ENCODE data around the gene MN1. TPM values are rescaled to one million over a fixed set of nuclear protein-coding genes. Genes with fewer than 3 reads are reported as not detected.

The MN1 gene
- total RNA-seq, 1 donor: 0.86 TPM

DNA sequence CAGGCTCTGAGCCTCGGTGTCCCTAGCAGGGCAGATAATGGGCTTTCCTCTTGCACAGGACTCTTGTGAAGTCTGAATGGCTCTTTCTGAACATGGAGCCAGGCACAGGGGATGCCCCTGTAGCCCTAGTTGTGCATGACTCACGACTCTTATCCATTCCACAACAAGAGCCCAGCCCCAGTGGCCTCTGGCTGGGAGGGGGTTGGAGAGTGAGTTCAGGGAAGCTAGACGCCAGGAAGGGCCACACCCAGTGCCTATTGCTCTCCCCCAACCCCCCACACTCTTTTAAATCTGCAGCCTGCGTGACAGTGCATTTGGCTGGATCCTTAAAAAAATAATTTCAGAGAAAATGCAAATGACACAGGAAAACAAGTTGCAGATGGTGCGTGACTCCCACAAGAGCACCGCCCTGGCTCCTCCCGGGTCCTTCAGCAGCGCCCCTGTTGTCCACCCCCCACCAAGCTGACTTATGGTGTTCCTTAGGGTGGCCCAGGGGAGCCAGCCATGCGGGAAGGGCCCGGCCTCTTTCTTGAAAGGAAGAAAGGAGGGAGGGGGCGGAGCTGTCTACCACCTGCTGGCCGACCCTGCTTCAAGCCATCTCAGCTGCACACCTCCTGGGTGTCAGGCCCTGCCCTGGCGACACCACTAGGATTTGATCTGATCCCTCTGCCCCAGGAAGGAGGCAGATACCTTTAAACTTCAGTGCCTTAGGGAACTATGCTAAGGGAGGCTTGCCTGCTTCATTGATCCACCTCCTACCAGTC, 74.7 kb downstream of the MN1 start:
- TF ChIP-seq, protein P1, sequence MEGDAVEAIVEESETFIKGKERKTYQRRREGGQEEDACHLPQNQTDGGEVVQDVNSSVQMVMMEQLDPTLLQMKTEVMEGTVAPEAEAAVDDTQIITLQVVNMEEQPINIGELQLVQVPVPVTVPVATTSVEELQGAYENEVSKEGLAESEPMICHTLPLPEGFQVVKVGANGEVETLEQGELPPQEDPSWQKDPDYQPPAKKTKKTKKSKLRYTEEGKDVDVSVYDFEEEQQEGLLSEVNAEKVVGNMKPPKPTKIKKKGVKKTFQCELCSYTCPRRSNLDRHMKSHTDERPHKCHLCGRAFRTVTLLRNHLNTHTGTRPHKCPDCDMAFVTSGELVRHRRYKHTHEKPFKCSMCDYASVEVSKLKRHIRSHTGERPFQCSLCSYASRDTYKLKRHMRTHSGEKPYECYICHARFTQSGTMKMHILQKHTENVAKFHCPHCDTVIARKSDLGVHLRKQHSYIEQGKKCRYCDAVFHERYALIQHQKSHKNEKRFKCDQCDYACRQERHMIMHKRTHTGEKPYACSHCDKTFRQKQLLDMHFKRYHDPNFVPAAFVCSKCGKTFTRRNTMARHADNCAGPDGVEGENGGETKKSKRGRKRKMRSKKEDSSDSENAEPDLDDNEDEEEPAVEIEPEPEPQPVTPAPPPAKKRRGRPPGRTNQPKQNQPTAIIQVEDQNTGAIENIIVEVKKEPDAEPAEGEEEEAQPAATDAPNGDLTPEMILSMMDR (IDR thresholded peaks at IDR 0.05; ENCODE audit: insufficient read depth, low read depth, low read length): no peak
- H3K4me3 ChIP-seq (ENCODE audit: low read depth, low read length): no peak overlapping the region
- peak; percentile 79 for DNase-seq (ENCODE audit: low read depth)

DNA sequence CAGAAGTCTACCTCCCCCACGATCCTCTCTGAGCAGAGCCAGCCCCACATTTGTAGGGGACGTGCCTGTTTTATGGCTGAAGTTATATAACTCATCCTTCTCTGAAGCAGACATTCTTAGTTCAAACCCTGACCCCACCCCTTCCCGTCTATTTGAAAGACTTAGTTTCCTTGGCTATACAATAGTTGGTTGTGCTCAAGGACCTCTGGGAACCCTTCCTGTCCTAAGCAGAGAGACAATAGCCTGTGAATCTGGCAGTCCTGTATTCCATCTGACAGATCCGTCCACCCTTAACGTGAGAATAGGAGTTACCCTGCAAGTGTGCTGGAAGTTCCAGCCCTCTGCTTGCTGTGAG, 75.2 kb downstream of the MN1 start:
- TF ChIP-seq, protein P1 (IDR thresholded peaks at IDR 0.05; ENCODE audit: insufficient read depth, low read depth, low read length): no peak
- no peak overlapping the region for H3K4me3 ChIP-seq (ENCODE audit: low read depth, low read length)
- DNase-seq (ENCODE audit: low read depth): no peak

GRCh38 chr22:27725661-27726060, 75.9 kb downstream of the MN1 start:
- DNase-seq (ENCODE audit: low read depth): no peak
- H3K4me3 ChIP-seq (ENCODE audit: low read depth, low read length): no peak overlapping the region
- TF ChIP-seq, protein P1 (IDR thresholded peaks at IDR 0.05; ENCODE audit: insufficient read depth, low read depth, low read length): no peak

GRCh38 chr22:27724709-27725108, 76.8 kb downstream of the MN1 start:
- H3K4me3 ChIP-seq (ENCODE audit: low read depth, low read length): no peak overlapping the region
- TF ChIP-seq, protein P1 (IDR thresholded peaks at IDR 0.05; ENCODE audit: insufficient read depth, low read depth, low read length): no peak
- no peak for DNase-seq (ENCODE audit: low read depth)

DNA sequence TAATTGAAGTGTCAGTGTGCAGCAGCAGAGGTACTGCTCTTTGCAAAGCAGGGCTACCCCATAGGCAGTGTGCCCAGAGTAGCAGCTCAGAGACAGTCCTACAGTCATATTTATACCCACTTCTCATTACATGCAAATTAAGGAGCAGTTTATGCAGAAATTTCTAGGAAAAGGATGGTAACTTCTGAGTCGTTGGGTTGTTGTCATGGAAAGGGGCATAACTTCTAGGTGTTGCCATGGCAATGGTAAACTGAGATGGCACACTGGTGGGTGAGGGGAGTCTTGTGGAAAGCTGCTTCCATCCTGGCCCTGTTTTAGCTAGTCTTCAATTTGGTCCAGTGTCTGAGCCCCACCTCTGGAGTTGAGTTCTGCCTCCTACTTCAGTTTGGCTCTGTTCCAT, 77.4 kb downstream of the MN1 start:
- no peak for DNase-seq (ENCODE audit: low read depth)
- TF ChIP-seq, protein P1 (IDR thresholded peaks at IDR 0.05; ENCODE audit: insufficient read depth, low read depth, low read length): no peak
- no peak overlapping the region for H3K4me3 ChIP-seq (ENCODE audit: low read depth, low read length)

DNA sequence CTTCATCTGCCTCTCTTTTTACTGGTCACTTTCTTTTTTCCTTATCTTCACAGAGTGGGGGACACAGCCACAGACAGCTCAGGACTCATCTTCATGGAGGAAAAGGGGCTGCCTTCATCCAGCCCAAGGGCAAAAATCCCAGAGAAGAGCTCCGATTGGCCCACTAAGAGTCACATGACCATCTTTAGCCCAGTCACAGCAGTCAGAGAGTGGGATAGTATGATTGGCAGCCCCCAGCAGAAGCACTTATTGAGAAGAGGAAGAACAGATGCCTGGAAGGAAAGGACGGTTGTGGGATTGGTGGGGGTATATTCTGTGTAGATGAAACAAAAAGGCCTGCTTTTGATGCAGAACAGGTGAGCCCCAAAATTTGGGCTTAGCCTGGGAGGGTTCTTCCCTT, 77.8 kb downstream of the MN1 start:
- no peak overlapping the region for H3K4me3 ChIP-seq (ENCODE audit: low read depth, low read length)
- TF ChIP-seq, protein P1 (IDR thresholded peaks at IDR 0.05; ENCODE audit: insufficient read depth, low read depth, low read length): no peak
- no peak for DNase-seq (ENCODE audit: low read depth)

DNA sequence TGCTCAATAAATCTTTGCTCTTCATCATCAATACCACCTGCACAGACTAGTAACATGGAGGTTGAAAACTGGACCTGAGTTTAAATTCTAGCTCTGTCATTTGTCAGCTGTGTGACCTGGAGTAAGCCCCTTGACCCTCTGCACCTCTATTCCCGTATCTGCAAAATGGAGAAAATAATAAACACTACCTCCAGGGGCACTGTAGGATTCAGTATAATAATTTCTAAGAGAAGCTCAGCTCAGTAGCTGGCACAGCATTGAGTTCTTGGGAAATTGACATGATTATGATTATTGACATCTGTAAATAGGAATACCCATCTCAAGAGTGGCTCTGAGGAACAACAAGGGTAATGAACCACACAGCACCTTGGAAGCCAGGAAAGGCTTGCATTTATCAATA, 78.4 kb downstream of the MN1 start:
- no peak for DNase-seq (ENCODE audit: low read depth)
- TF ChIP-seq, protein P1 (IDR thresholded peaks at IDR 0.05; ENCODE audit: insufficient read depth, low read depth, low read length): peak; percentile 21
- H3K4me3 ChIP-seq (ENCODE audit: low read depth, low read length): no peak overlapping the region

All from fibroblast of villous mesenchyme (primary cell).